GM18498 (cell line): ENCODE data around the gene SLC9A2.

Experiments
- ATAC-seq: cut with Tn5 transposase; IDR thresholded peaks from one replicate; pipeline ENCODE4 v1.9.1; 2021; ENCODE audit warnings: mild to moderate bottlenecking, moderate library complexity; ENCODE audit not compliant: unreplicated experiment

Gene SLC9A2

DNA sequence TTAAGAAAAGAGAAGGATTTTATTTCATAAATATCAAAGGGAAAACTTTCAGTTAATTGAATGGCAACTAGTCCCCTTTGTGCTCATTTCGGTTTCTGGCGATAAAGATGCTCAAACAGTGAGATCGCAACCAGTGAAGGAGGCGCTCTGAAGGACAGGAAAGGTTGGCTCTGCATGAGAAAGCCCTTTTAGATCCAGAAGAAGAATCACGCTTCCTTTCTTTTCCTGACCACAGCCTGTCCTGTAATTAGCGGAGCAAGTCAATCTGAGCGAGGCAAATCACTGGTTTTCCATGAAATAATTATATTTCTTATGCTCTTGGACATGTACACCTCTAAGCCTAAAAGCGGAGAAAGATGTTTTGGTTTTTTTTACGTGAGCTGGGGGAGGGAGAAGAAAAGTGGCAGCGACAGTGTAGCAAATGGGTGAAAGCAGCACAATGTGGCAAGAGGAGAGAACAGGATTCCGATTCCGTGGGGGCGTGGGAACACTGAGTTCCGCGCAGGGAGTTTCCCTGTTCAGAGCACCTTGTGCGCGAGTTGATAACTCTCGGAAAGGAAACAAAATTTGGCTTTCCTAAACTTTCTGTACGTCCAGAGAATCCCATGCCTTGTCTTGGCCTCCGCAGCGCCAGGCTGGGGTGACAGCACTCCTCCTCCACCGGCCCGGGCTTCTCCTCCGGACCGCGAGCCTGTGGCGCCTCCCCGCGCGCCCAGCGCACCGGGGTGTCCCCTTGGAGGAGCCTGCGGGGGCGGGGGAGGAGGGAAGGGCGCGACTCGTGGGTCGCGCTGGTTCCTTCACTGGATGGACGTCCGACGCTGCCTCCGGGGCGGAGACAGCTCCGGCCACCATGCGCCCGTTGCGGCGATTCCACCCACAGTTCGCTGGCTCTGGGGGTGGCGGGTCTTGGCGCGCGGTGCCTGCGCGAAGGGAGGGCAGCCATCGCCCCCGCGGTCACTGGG lies 620 bp upstream of the SLC9A2 start:
- no peak for ATAC-seq

DNA sequence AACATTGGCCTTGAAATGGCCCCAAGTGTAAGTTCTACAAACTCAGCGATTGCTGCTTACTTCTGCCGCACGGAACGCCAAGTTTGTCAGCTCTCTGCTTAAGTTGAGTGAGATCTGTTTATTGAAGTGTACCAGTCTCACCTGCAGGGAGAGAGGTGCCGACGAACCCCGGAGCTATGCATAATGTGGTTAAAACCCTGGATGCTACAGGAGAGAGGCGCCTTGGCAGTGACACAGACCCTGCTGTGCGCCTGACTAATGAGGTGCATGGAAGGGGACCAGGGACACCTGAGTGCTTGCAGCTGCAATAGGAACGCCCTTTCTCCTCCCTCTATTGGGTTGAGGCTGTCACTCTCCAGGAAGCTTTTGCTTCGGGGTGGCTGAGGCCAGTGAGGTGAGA lies 979 bp downstream of the SLC9A2 start:
- ATAC-seq = no peak

DNA sequence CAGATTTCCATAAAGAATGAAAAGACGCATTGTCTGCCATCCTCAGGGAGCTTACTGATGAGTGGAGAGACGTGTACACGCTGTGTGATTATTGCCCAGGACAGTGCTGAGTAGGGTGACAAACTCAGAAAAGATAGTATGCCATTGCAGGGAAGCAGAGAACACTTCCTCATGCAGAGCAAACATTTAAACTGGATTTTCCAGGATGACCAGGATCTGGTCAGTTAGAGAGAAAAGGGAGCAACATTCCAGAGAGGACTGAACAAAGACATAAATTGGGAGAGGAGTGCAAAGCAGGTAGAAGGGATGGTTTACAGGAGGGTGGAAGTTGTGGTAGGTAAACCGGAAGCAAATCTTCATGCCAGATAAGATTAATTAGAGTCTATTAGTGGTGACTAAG lies 2.3 kb downstream of the SLC9A2 start:
- ATAC-seq = no peak

DNA sequence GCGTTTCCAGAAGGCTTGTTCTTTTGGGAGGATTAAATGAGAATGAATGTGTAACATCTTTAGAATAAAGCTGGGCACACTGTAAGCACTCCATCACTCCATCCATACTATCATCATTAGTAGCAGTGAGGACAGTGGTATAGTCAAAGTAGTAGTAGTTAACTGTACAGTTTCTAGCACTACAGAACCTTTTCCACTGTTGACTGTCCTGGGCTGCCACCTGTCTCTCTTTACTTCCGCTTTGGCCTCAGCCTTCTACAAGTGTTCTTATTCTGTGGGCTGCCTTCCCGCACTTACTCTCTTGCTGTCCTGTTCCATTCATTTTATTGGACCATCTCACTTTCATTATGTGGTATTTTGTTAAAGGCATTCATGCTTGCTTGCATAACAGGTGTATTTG lies 3.3 kb downstream of the SLC9A2 start:
- ATAC-seq = no peak

DNA sequence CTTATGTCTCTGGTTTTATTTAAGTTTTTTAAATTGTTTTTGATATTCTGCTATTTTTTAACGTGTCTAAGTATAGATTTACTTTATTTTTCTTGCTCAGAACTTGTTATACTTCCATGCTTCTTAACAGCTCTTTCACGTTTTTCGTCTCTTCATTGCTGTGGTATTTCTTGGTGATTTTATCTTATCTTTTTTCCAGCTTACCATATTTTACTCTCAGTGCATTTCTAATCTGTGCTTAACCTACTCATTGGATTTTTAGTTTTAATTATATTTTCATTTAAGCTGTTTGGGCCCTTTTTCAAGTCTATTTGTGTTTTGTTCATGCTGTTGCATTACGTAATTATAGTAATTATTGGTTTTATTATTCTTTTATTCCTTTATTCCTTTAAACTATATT lies 11.1 kb downstream of the SLC9A2 start:
- ATAC-seq = no peak

DNA sequence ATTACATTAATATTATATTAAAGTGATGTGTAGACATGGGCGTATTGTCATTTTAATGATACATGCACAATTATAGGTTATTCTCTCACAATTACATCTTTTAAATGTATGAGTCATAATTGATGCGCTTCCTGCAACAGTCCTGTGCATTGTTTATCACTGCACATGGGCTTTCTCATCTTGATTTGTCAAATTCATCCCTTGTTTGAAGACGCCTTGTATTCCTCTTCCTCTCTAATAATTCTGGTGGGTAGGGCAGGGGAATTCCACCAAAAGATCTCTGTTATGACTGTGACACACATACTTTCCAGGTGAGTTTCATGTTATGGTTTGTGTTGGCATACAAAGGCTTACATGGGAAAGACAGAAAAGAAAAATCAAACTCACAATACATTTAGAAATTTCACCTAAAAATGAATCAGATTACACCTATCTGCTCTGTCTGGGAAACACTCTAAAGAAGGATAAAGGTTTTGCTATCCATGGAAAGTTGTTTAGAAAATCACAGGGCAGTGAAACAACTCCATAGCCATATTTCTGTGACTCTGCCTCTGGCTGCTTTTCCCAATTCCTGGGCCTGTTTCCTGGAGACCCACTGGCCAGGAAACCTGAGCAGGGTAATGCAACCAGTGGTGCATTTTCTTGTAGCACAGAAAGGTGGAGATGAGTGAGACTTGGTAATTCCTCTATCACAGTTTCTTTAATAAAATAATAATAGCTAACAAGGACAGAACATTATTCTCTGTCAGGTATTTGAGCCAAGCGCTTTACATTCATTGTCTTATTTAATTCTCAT lies 13.2 kb downstream of the SLC9A2 start:
- no peak for ATAC-seq

DNA sequence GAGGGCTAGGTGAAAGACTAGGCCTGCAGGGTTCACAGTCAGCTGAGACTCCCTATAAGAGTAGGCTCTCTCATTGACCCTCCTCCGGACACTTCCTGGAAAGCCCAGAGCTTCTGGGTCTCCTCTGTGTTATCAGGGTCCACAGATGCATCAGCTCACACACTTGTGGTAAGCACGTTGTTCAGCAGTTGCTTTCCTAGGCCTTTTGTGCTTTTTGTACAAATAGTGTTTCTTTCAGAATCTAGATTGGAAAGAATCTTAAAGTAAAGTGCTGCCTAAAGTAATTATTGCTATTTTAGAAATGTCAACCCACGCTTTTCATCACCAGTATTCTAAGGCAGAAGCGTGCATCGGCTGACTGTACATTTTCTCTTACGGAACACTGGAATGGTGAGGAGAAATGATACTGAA lies 15.5 kb downstream of the SLC9A2 start:
- ATAC-seq = no peak

DNA sequence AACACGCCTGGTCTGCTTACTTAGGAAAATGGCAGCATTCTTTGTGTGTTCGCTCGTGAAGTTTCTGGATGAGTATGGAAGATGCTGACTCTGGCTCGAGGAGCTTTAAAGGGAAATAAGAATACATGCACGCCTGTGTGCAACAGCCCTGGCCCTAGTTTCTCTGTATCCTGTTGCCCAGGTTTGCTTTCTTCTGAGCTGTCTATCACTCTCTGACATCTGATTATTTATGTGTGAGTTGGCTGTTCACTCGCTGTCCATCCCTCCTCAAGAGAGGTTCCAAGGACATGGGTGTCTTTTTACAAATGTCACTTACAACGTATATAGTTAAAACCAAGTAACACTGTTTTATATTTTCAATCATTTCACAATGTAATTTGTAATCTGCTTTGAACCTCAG lies 16.0 kb downstream of the SLC9A2 start:
- no peak for ATAC-seq

DNA sequence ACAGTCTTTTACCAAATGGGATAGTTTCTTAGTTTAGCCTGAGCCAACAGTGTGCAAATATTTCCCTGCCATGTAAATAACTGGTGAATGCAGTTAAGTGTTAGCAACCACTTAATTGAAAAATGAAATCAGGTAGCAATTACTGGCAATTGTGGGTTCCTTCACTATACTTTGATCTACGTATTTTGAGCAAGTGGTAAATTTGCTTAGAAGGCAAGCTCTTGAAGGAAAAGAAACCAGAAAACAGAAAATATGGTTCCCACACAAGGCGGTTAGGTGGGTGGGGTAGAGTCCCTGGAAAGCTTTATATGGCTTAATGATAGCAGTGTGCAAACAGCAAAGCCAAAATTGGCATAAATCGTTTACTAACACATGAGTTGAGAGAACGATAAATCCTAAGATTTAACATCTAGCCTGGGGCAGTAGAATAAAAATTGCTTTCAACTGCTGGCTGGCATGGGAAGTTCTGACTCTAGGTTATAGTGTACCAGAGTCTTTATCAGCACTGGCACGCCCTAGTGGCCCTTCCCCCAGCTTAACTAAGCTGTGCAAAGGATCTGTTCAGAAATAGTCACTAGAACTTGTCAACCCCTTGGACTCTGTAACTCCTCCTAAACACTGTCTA lies 17.0 kb downstream of the SLC9A2 start:
- no peak for ATAC-seq

DNA sequence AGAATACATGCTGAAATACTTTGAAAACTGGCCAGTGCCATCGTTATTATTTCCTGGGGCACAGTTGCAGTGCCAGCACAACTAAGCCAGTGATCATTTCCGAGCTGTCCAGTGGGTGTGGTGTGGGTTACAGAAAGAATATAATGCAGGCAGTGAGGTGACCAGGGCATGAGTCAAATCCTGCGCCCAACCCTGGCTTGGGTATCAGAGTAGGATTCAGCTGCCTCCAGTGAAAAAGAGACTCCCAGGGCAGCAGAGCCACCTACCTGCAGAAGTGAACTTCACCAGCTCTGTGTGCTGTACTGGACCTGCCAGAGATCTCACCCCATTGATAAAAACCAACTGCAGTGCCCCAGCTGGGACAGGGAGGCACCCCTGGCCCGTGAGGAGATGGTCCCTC lies 18.0 kb downstream of the SLC9A2 start:
- ATAC-seq = no peak

DNA sequence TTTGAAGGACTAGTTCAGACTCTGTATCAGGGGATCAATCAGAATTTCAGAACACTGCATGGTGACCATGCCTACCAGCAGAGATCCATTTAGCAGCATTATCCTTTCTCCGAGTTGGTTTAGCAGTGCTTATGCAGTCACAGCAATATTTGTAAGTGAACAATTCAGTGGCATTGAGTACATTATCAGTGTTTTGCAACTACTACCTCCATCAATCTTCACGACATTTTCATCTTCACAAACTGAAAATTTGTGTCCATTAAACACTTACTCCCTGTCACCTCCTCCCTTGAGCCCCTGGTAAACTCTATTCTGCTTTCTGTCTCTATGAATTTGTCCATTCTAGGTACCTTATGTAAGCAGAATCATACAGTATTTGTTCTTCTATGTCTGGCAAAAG lies 20.1 kb downstream of the SLC9A2 start:
- no peak for ATAC-seq

DNA sequence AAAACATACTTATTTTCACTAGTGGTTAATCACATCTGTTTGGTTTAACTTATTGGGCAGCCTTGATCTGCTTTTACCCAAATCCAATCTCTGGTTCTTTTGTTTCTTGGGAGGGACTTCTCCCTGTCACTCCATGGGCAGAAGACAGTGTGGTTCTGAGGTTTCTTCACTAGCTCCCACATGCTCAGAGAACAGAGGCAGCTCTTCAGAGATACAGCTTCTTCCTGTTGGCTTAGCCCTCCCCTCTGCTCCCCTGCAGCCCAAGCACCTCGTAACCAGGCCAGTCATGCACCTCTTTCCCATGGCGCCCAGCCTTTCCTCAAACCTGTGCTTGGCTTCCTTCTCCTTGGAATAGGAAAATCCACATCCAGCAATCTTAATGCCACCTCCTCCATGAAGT lies 32.8 kb downstream of the SLC9A2 start:
- no peak for ATAC-seq

DNA sequence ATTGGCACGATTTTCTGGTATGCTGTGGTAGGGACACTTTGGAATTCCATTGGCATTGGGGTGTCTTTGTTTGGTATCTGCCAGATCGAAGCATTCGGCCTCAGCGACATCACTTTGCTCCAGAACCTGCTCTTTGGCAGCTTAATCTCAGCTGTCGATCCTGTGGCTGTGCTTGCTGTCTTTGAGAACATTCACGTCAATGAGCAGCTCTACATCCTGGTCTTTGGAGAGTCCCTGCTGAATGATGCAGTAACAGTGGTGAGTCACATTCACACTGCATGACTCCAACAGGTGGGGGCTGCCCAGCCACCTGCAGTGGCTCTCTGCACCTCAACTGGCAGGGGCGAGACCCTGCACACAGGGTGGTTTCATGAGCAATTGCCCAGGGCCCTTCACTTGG lies 38.4 kb downstream of the SLC9A2 start:
- ATAC-seq = peak; percentile 57

DNA sequence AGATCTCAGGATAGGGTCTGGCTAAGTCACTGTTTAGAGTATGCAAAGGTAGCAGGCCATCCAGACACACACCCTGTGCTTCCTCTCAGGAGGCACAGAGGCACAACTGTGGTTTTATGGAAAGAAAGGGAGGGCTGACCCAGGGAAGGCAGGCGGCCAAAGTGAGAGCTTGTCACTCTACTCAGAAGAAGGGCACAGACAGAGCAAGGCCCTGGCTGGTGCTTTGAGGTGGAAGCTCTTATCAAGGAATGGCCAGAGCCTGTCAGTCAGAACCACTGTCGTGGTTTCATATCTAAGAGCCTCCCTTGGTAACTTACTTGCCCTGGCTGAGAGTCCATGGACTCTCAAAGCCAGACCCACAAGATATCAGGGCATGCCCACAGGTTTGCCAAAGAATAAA lies 40.7 kb downstream of the SLC9A2 start:
- ATAC-seq = no peak

DNA sequence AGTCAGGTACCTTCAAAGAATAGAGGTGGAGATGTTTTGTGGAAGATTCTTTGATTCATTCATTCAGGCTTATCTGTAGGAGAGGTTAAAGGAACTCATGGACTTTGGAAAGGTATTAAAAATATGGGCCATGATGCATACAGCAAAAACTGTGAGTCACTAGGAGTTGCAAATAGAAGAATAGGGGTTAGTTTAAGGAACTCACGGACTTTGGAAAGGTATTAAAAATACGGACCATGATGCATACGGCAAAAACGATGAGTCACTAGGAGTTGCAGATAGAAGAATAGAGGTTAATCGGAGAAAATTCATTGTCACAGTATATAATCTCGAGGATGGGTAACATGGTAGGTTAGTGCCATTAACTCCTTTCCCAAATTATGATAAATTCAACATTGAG lies 41.2 kb downstream of the SLC9A2 start:
- no peak for ATAC-seq

DNA sequence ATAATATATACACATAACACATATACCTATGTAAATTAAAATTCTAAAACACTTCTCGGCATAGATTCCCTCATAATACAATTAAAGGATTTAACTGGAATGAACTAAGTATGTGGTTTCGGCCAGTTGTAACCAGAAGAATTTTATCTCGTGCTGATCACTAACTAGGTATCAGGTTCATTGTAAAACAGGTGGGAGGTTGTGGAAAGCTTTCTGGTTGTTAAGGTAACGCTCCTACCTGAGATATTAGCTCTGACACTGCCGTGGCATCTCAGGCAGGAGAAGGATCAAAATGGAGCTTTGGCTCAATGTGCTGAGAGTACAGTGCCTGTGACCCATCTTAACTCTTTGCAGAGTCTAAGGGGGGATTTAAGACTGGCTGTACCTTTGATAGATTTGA lies 42.5 kb downstream of the SLC9A2 start:
- no peak for ATAC-seq

DNA sequence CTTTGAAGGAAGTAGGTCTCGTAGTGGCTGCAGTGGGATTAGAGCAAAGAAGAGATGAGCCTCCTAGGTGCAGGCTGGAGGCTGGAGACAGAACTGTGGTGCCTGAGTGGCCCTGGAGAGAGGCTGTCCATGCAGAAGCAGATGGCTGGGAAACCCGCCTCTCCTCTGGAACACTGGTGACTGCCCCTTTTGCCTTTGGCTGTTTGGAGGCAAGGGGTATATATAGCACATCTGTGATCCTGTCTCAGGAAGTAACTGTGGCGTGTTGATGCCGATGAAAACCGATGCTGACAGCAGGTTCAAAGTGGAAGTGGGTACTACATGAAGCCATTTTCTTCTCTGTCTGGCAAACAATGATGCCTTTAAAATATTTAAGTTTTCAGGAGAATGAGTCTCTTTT lies 43.5 kb downstream of the SLC9A2 start:
- no peak for ATAC-seq

DNA sequence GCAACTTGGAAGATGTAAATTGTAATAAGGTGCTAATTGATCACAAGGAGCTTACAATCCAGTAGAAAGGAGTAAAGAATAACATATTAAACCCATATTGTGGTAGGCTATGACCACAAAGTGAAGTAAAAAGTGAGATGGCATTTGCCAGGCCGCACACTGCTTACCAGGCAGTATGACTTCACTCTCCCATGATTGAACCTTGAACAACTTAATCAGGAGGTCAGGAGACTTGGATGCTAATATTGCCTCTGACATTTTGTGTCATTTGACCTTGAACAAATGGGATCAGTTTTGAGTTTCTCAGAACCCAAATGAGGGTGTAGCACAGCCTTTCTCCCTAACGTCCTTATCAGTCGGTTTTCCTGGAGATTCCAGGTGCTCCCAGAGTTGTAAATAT lies 44.0 kb downstream of the SLC9A2 start:
- no peak for ATAC-seq

DNA sequence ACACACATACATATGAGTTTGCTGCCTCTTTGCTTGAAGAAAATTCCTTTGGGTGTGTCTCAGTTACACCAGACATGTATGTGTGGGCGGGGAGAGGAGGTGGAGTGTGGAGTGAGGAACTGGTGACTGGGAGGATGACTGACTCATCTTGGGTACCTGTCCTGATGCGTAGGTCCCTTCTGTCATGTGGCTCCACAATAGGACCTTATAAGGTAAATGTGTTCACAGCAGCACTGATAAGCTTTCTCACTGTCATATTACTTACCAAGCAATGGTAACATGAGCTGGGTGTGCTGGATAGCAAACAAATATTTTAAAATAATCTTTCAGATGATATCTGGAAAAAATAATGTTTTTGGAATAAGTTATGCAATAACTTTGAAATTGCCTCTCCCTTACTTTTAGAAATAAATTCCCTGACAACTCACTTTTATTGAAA lies 45.1 kb downstream of the SLC9A2 start:
- peak; percentile 60 for ATAC-seq

DNA sequence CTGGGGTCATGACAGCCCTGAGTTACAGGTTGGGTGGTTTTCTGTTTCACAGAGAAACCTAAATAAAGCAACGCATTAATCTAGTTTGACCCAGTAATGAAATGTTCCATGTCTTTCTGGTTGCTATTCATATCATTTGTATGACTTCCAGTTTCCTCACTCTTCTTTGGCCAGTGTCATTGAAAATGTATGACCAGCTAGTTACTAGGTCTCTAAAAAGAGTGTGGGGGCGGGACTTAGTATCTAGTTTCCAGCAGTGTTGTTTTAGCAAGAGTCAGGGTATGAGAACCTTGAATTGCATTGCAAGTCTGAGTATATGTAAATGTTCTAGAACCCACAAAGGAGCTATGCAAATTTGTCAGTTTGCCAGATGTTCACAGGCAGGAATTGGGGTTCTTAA lies 47.7 kb downstream of the SLC9A2 start:
- ATAC-seq = no peak

DNA sequence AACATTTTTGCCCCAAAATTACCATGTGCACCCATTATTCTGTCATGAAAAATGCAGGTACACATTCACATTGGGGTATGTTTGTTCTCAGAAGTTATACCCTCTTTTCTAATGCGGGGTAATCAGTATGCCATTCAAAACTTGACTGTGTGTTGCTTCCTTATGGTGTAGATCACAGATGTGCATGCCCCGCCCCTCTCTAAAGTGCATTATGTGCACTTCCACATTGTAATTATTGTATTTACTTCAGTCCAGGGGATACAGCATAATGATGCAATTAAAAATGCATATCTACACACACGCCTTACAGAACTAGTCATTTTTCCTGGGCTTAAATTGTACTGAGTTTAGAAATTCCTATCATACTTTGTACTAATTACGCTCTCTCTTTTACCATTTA lies 48.8 kb downstream of the SLC9A2 start:
- no peak for ATAC-seq

DNA sequence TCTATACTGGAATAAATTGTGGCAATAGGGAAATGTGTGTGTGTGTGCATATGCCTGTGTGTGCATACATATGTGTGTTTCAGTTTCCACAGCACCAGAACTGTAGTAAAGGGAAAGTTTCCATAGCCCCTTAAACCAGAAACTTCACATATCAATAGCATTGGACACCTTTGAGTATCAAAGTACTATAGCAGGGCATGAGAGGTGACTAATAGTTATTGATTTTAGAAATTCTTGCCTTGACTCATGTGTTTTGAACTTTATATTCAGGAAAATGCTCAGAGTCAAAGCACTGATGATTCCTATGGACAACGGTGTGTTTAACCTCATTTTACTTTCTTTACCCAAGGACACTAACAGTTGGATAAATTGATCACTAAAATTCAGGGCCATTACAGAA lies 50.0 kb downstream of the SLC9A2 start:
- no peak for ATAC-seq
